Measurements from ENCODE around the gene C12orf76.

- TF ChIP-seq CTCF (conservative IDR thresholded peaks at IDR 0.05; ENCODE audit: low read depth, low read length) (no peak), POLR2A (IDR thresholded peaks at IDR 0.05; ENCODE audit: low read depth, low read length) (no peak), CEBPB (IDR thresholded peaks at IDR 0.05; ENCODE audit: low read depth, low read length) (no peak), CHD1 (IDR thresholded peaks at IDR 0.05; ENCODE audit: low read depth, low read length) (no peak), MXI1 (IDR thresholded peaks at IDR 0.05; ENCODE audit: borderline replicate concordance, low read depth, low read length) (no peak), USF2 (IDR thresholded peaks at IDR 0.05; ENCODE audit: low read depth, low read length) (no peak), MAFK (IDR thresholded peaks at IDR 0.05; ENCODE audit: low read depth, low read length) (no peak), MAZ (IDR thresholded peaks at IDR 0.05; ENCODE audit: borderline replicate concordance, low read depth, low read length) (no peak), SMC3 (IDR thresholded peaks at IDR 0.05; ENCODE audit: low read depth, low read length) (no peak), RCOR1 (IDR thresholded peaks at IDR 0.05; ENCODE audit: insufficient replicate concordance, low read length) (no peak), RAD21 (IDR thresholded peaks at IDR 0.05; ENCODE audit: low read length) (no peak)
Measured at GRCh38 chr12:110073049-110073831, 24.9 kb upstream of the C12orf76 start.
